ENCODE data around the gene CCDC169. TPM values are rescaled to one million over a fixed set of nuclear protein-coding genes. Genes with fewer than 3 reads are reported as not detected.
"Not testable (repeated sequence)": the region's sequence is repeated elsewhere in the genome, so short reads cannot be mapped to it uniquely, and the experiment has no call there.

Gene CCDC169
- total RNA-seq, 4 donors from 2014 or later, result 0.38 to 4.0 (median 2.1) TPM

DNA sequence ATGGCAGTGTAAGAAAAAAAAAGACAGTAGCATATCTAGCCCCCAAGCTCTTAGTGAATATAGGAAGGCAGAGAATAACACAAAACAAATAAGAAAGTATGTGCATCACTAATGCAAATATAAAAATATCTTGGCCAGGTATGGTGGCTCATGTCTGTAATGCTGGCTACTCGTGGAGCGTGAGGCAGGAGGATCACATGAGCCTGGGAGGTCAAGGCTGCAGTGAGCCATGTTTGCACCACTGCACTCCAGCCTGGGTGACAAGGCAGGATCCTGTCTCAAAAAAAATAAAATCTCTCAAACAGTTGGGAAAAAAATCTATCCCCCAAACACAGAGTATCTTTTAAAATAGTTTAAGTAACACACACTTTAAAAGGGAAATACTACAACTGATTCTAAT lies 31.2 kb upstream of the CCDC169 start:
- peaks cover 0 to 5% of the 10 kb centered on the region in 2 donors for H3K4me1 ChIP-seq
- no peaks in the 10 kb centered on the region for H3K9me3 ChIP-seq
- WGBS, 2 donors, result 87 to 95% methylated on average over 2 of the region's 2 CpGs
- no peak for DNase-seq
- no peak for TF ChIP-seq POLR2A (IDR thresholded peaks at IDR 0.05)
- TF ChIP-seq, protein P1, sequence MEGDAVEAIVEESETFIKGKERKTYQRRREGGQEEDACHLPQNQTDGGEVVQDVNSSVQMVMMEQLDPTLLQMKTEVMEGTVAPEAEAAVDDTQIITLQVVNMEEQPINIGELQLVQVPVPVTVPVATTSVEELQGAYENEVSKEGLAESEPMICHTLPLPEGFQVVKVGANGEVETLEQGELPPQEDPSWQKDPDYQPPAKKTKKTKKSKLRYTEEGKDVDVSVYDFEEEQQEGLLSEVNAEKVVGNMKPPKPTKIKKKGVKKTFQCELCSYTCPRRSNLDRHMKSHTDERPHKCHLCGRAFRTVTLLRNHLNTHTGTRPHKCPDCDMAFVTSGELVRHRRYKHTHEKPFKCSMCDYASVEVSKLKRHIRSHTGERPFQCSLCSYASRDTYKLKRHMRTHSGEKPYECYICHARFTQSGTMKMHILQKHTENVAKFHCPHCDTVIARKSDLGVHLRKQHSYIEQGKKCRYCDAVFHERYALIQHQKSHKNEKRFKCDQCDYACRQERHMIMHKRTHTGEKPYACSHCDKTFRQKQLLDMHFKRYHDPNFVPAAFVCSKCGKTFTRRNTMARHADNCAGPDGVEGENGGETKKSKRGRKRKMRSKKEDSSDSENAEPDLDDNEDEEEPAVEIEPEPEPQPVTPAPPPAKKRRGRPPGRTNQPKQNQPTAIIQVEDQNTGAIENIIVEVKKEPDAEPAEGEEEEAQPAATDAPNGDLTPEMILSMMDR (IDR thresholded peaks at IDR 0.05), result no peak
- no peaks in the 10 kb centered on the region for H3K27me3 ChIP-seq
- intact Hi-C loops (cut with DNase I), result no loop called here
- no peak overlapping the region for H3K27ac ChIP-seq
- peaks cover 40 to 41% of the 10 kb centered on the region in 2 donors for H3K36me3 ChIP-seq
- no peak overlapping the region for H3K4me3 ChIP-seq (replicated peaks in 1 of 3)

GRCh38 chr13:36325912-36326311 lies 28.3 kb upstream of the CCDC169 start:
- TF ChIP-seq, protein P1 (IDR thresholded peaks at IDR 0.05), result no peak
- TF ChIP-seq POLR2A (IDR thresholded peaks at IDR 0.05), result no peak
- no peak overlapping the region for H3K4me3 ChIP-seq (replicated peaks in 1 of 3)
- H3K36me3 ChIP-seq, result peaks cover 40 to 46% of the 10 kb centered on the region in 2 donors
- no peak for DNase-seq
- intact Hi-C loops (cut with DNase I), result no loop called here
- no peaks in the 10 kb centered on the region for H3K9me3 ChIP-seq
- no peaks in the 10 kb centered on the region for H3K27me3 ChIP-seq
- 90 to 95% methylated on average over 1 of the region's 1 CpG for WGBS, 2 donors
- no peak overlapping the region for H3K27ac ChIP-seq
- no peaks in the 10 kb centered on the region for H3K4me1 ChIP-seq

GRCh38 chr13:36324881-36325280 lies 27.3 kb upstream of the CCDC169 start:
- intact Hi-C loops (cut with DNase I); DNase-seq; H3K27ac ChIP-seq; H3K4me1 ChIP-seq; H3K27me3 ChIP-seq; H3K9me3 ChIP-seq; H3K4me3 ChIP-seq (replicated peaks in 1 of 3): not testable (repeated sequence)
- 86 to 91% methylated on average over 5 of the region's 5 CpGs for WGBS, 2 donors
- peaks cover 35 to 43% of the 10 kb centered on the region in 2 donors for H3K36me3 ChIP-seq

GRCh38 chr13:36323951-36324566 lies 26.4 kb upstream of the CCDC169 start:
- Histone ChIP-seq H3K27ac (no peak overlapping the region), H3K9me3 (no peaks in the 10 kb centered on the region), H3K36me3 (peaks cover 34 to 41% of the 10 kb centered on the region in 2 donors), H3K4me1 (no peaks in the 10 kb centered on the region), H3K4me3 (replicated peaks in 1 of 3) (no peak overlapping the region), H3K27me3 (no peaks in the 10 kb centered on the region)
- intact Hi-C loops (cut with DNase I), result no loop called here
- no peak for TF ChIP-seq POLR2A (IDR thresholded peaks at IDR 0.05)
- TF ChIP-seq, protein P1 (IDR thresholded peaks at IDR 0.05), result no peak
- DNase-seq, result no peak
- 93 to 96% methylated on average over 1 of the region's 1 CpG for WGBS, 2 donors

DNA sequence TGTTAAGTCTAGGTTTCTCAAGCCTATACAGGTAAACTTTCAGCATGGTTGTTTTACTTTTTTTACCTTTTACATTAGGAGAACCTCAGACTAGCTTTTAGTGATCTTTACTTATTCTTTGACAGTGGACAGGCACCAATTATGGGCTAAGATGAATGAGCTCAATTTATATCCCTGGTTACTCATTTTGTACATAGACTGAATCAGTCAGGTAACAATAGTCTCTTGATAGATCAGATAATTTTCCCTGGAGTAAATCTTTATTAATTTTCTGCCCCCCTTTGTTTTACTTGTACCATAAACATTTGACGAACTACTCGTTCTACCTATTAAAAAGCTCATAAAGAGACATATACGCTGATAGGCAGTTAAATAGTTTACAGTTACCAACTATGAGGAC lies 25.8 kb upstream of the CCDC169 start:
- Histone ChIP-seq H3K27me3 (no peaks in the 10 kb centered on the region), H3K4me1 (no peaks in the 10 kb centered on the region), H3K9me3 (no peaks in the 10 kb centered on the region), H3K27ac (no peak overlapping the region), H3K36me3 (peaks cover 34 to 41% of the 10 kb centered on the region in 2 donors), H3K4me3 (replicated peaks in 1 of 3) (no peak overlapping the region)
- 95% methylated on average over 3 of the region's 3 CpGs for WGBS, 2 donors
- intact Hi-C loops (cut with DNase I), result no loop called here
- no peak for DNase-seq
- no peak for TF ChIP-seq POLR2A (IDR thresholded peaks at IDR 0.05)
- TF ChIP-seq, protein P1 (IDR thresholded peaks at IDR 0.05), result no peak

- DNase-seq; H3K27me3 ChIP-seq; H3K27ac ChIP-seq; H3K9me3 ChIP-seq; intact Hi-C loops (cut with DNase I); H3K4me3 ChIP-seq (replicated peaks in 1 of 3); H3K4me1 ChIP-seq: not testable (repeated sequence)
- H3K36me3 ChIP-seq, result peaks cover 7 to 14% of the 10 kb centered on the region in 2 donors
- 74 to 78% methylated on average over 6 of the region's 6 CpGs for WGBS, 2 donors
Observed at GRCh38 chr13:36319793-36320192, 22.2 kb upstream of the CCDC169 start.

Measured in thyroid gland (tissue), 4 donors.